Esophagus muscularis mucosa (tissue), 4 donors: ENCODE data around the gene ARFRP1. TPM values are rescaled to one million over a fixed set of nuclear protein-coding genes. Genes with fewer than 3 reads are reported as not detected.
A peak's percentile ranks its signal among the peaks of the same experiment; 100 is the strongest.

Experiments used
- DNase-seq: peaks from one replicate; pipeline ENCODE4 v3.0.0-alpha.2; 2017; ENCODE audit errors: extremely low spot score
- H3K27ac ChIP-seq, 4 donors: fragments of 200-600 bp; sonication (generic); replicated peaks in 1 of 4; 1 replicate in 3 of 4; 2 replicates in 1 of 4; pipeline ENCODE4 v1.5.1; 2016 to 2019; ENCODE audit warnings: mild to moderate bottlenecking in 1 of 4
- H3K27me3 ChIP-seq, 4 donors: fragments of 200-600 bp; sonication (generic); one replicate each; pipeline versions ENCODE4 v1.5.1 to v1.6.0; 2016 to 2019
- H3K36me3 ChIP-seq, 4 donors: fragments of 200-600 bp; sonication (generic); one replicate each; pipeline ENCODE4 v1.5.1; 2016 to 2019
- H3K4me1 ChIP-seq, 4 donors: fragments of 200-600 bp; sonication (generic); one replicate each; pipeline ENCODE4 v1.5.1; 2016 to 2019
- H3K4me3 ChIP-seq, 4 donors: fragments of 200-600 bp; sonication (generic); 1 replicate in 2 of 4; 2 replicates in 2 of 4; pipeline ENCODE4 v1.5.1; 2016 to 2019; ENCODE audit warnings: mild to moderate bottlenecking in 4 of 4, moderate library complexity in 1 of 4
- H3K9me3 ChIP-seq, 4 donors: fragments of 200-600 bp; sonication (generic); 1 replicate in 3 of 4; 2 replicates in 1 of 4; pipeline ENCODE4 v1.5.1; 2016 to 2019
- CTCF ChIP-seq, 3 experiments: fragments of 200-600 bp in 2 of 3; fragments of 450-650 bp in 1 of 3; sonication (generic) in 2 of 3; IDR thresholded peaks; one replicate each; pipeline ENCODE4 v1.5.1; 2017 to 2019; ENCODE audit warnings: antibody characterized with exemption in 3 of 3, mild to moderate bottlenecking in 2 of 3, moderate library complexity in 1 of 3
- EP300 ChIP-seq: sonication (generic); formaldehyde crosslinking; IDR thresholded peaks from one replicate; pipeline ENCODE4 v1.6.1; 2017; ENCODE audit warnings: antibody characterized with exemption
- POLR2A ChIP-seq: fragments of 450-650 bp; IDR thresholded peaks from one replicate; pipeline ENCODE4 v1.6.1; 2017; ENCODE audit warnings: antibody characterized with exemption, moderate library complexity, mild to moderate bottlenecking, low read depth
- POLR2AphosphoS5 ChIP-seq, 2 donors: sonication (generic); formaldehyde crosslinking; IDR thresholded peaks; one replicate each; pipeline ENCODE4 v1.6.1; 2017; ENCODE audit warnings: antibody characterized with exemption in 2 of 2
- WGBS: methylation state at CpG from one replicate; pipeline ENCODE4 v1.1.5; 2018; 5-methylcytosine and 5-hydroxymethylcytosine counted together
- intact Hi-C: fragments of 100-400 bp; cut with DNase I; formaldehyde crosslinking; loops from one replicate; pipeline ENCODE4 v1.15.1; 2023
- total RNA-seq, 4 donors: library from RNA; depleted of rRNA; stranded (reverse); fragments of >200 nt; gene quantifications; one replicate each; pipeline versions ENCODE4 v1.1.0 to v1.2.1, GENCODE V29; 2016

The ARFRP1 gene
- total RNA-seq, 4 donors from 2014 or later, result 34.1 to 46.5 (median 44.6) TPM

GRCh38 chr20:63680857-63681608 lies 26.7 kb downstream of the ARFRP1 start:
- intact Hi-C loops, result no loop called here
- DNase-seq, result no peak

GRCh38 chr20:63680427-63680826 lies 27.3 kb downstream of the ARFRP1 start:
- no peak overlapping the region for H3K4me3 ChIP-seq
- intact Hi-C loops, result no loop called here
- H3K4me1 ChIP-seq, result peaks cover 26 to 29% (median 28%) of the 10 kb centered on the region in 4 donors
- H3K9me3 ChIP-seq, result no peaks in the 10 kb centered on the region
- TF ChIP-seq POLR2AphosphoS5 (IDR thresholded peaks at IDR 0.05), result no peak
- TF ChIP-seq CTCF (IDR thresholded peaks at IDR 0.05), result no peak
- TF ChIP-seq POLR2A, result no peak
- no peak for TF ChIP-seq EP300
- DNase-seq, result no peak
- peaks cover 14 to 52% (median 50%) of the 10 kb centered on the region in 4 donors for H3K36me3 ChIP-seq
- H3K27me3 ChIP-seq, result no peaks in the 10 kb centered on the region
- 94% methylated on average over 10 of the region's 13 CpGs for WGBS
- H3K27ac ChIP-seq, result no peak overlapping the region

More at GRCh38 chr20:63680857-63681608, 26.7 kb downstream of the ARFRP1 start:
- Histone ChIP-seq H3K36me3 (peaks cover 8 to 46% (median 44%) of the 10 kb centered on the region in 4 donors), H3K4me3 (no peak overlapping the region), H3K27ac (peak overlapping the region; percentile 72 to 78 (median 78)), H3K4me1 (peaks cover 32 to 35% (median 34%) of the 10 kb centered on the region in 4 donors), H3K9me3 (no peaks in the 10 kb centered on the region), H3K27me3 (no peaks in the 10 kb centered on the region)
- TF ChIP-seq CTCF (IDR thresholded peaks at IDR 0.05), result no peak
- TF ChIP-seq EP300, result no peak
- no peak for TF ChIP-seq POLR2A
- TF ChIP-seq POLR2AphosphoS5 (IDR thresholded peaks at IDR 0.05), result no peak
- WGBS, result 100% methylated on average over 3 of the region's 23 CpGs

- Histone ChIP-seq H3K4me3 (no peak overlapping the region), H3K9me3 (no peaks in the 10 kb centered on the region), H3K36me3 (peaks cover 14 to 58% (median 55%) of the 10 kb centered on the region in 4 donors), H3K27me3 (no peaks in the 10 kb centered on the region), H3K4me1 (peaks cover 24% of the 10 kb centered on the region in 4 donors), H3K27ac (no peak overlapping the region)
- WGBS, result 94% methylated on average over 7 of the region's 19 CpGs
- intact Hi-C loops, result no loop called here
- TF ChIP-seq EP300 (no peak), CTCF (IDR thresholded peaks at IDR 0.05) (no peak), POLR2AphosphoS5 (IDR thresholded peaks at IDR 0.05) (no peak), POLR2A (no peak)
- no peak for DNase-seq
Measured at GRCh38 chr20:63679799-63680305, 27.9 kb downstream of the ARFRP1 start.

GRCh38 chr20:63678667-63679465 lies 28.9 kb downstream of the ARFRP1 start:
- H3K9me3 ChIP-seq, result no peaks in the 10 kb centered on the region
- no peak overlapping the region for H3K27ac ChIP-seq
- TF ChIP-seq POLR2A, result no peak
- TF ChIP-seq POLR2AphosphoS5 (IDR thresholded peaks at IDR 0.05), result peak in 1 of 2 donors; percentile 10
- intact Hi-C loops, result no loop called here
- H3K36me3 ChIP-seq, result peaks cover 22 to 68% (median 65%) of the 10 kb centered on the region in 4 donors
- 91% methylated on average over 29 of the region's 38 CpGs for WGBS
- H3K4me1 ChIP-seq, result peaks cover 24% of the 10 kb centered on the region in 4 donors
- no peak overlapping the region for H3K4me3 ChIP-seq
- no peaks in the 10 kb centered on the region for H3K27me3 ChIP-seq
- no peak for DNase-seq

- peaks cover 23 to 76% (median 73%) of the 10 kb centered on the region in 4 donors for H3K36me3 ChIP-seq
- DNase-seq, result no peak
- peaks cover 19 to 20% (median 19%) of the 10 kb centered on the region in 4 donors for H3K4me1 ChIP-seq
- H3K4me3 ChIP-seq, result no peak overlapping the region
- 86% methylated on average over 8 of the region's 13 CpGs for WGBS
- no peak for TF ChIP-seq EP300
- TF ChIP-seq CTCF (IDR thresholded peaks at IDR 0.05), result no peak
- TF ChIP-seq POLR2A, result no peak
- TF ChIP-seq POLR2AphosphoS5 (IDR thresholded peaks at IDR 0.05), result no peak
- no peaks in the 10 kb centered on the region for H3K27me3 ChIP-seq
- intact Hi-C loops, result no loop called here
- H3K27ac ChIP-seq, result no peak overlapping the region
- no peaks in the 10 kb centered on the region for H3K9me3 ChIP-seq
Measured at GRCh38 chr20:63678071-63678470, 29.7 kb downstream of the ARFRP1 start.
